IPS-NIHi7 (cell line): Measurements from ENCODE around the gene OR5K2.

Source experiments
- DNase-seq: peaks from one replicate; pipeline ENCODE4 v3.0.0; 2012; ENCODE audit warnings: mixed read lengths; ENCODE audit errors: extremely low spot score

The OR5K2 gene

GRCh38 chr3:98522544-98523281, 25.2 kb downstream of the OR5K2 start, which contains the start of gene CLDND1:
CLDND1 (minus strand) TSS chr3:98522902; CDS start chr3:98521424, 1,478 bp downstream.
- DNase-seq, result peak; percentile 96

GRCh38 chr3:98525494-98525893, 28.0 kb downstream of the OR5K2 start:
- no peak for DNase-seq

GRCh38 chr3:98528474-98529346, 31.2 kb downstream of the OR5K2 start:
- no peak for DNase-seq

- no peak for DNase-seq
Observed at GRCh38 chr3:98529856-98530459, 32.5 kb downstream of the OR5K2 start.

- no peak for DNase-seq
Observed at GRCh38 chr3:98530676-98531075, 33.2 kb downstream of the OR5K2 start.

GRCh38 chr3:98531622-98532274, 34.3 kb downstream of the OR5K2 start, which contains the start of gene GPR15:
GPR15 (plus strand) TSS chr3:98531978; CDS start chr3:98532034, 56 bp downstream.
- no peak for DNase-seq

- no peak for DNase-seq
Observed at GRCh38 chr3:98532275-98532637, 34.8 kb downstream of the OR5K2 start.

- DNase-seq, result no peak
Observed at GRCh38 chr3:98532709-98533571, 35.5 kb downstream of the OR5K2 start.

GRCh38 chr3:98534168-98534567, 36.7 kb downstream of the OR5K2 start:
- DNase-seq, result no peak

GRCh38 chr3:98534734-98535133, 37.3 kb downstream of the OR5K2 start:
- DNase-seq, result no peak

GRCh38 chr3:98536456-98537017, 39.1 kb downstream of the OR5K2 start:
- DNase-seq, result no peak

GRCh38 chr3:98540346-98540745, 42.9 kb downstream of the OR5K2 start:
- DNase-seq, result no peak

GRCh38 chr3:98541695-98542094, 44.2 kb downstream of the OR5K2 start:
- no peak for DNase-seq

GRCh38 chr3:98542623-98543022, 45.1 kb downstream of the OR5K2 start:
- DNase-seq, result no peak

- DNase-seq, result no peak
Observed at GRCh38 chr3:98545940-98546339, 48.5 kb downstream of the OR5K2 start.
